Tibial nerve (tissue), 4 donors: ENCODE measurements around the gene TRAPPC2L.

Experiments
- CTCF ChIP-seq, 5 experiments: fragments of 200-600 bp in 3 of 5; fragments of 450-650 bp in 2 of 5; sonication (generic) in 3 of 5; IDR thresholded peaks; one replicate each; pipeline ENCODE4 v1.5.1; 2016 to 2019; ENCODE audit warnings: antibody characterized with exemption in 5 of 5, mild to moderate bottlenecking in 3 of 5, moderate library complexity in 2 of 5
- EP300 ChIP-seq, 2 donors: sonication (generic); formaldehyde crosslinking; IDR thresholded peaks; one replicate each; pipeline ENCODE4 v1.6.1; 2017; ENCODE audit warnings: antibody characterized with exemption in 2 of 2, mild to moderate bottlenecking in 1 of 2
- POLR2A ChIP-seq, 2 donors: fragments of 450-650 bp; IDR thresholded peaks; one replicate each; pipeline ENCODE4 v1.6.1; 2017; ENCODE audit warnings: antibody characterized with exemption in 2 of 2, mild to moderate bottlenecking in 2 of 2, moderate library complexity in 2 of 2

DNA sequence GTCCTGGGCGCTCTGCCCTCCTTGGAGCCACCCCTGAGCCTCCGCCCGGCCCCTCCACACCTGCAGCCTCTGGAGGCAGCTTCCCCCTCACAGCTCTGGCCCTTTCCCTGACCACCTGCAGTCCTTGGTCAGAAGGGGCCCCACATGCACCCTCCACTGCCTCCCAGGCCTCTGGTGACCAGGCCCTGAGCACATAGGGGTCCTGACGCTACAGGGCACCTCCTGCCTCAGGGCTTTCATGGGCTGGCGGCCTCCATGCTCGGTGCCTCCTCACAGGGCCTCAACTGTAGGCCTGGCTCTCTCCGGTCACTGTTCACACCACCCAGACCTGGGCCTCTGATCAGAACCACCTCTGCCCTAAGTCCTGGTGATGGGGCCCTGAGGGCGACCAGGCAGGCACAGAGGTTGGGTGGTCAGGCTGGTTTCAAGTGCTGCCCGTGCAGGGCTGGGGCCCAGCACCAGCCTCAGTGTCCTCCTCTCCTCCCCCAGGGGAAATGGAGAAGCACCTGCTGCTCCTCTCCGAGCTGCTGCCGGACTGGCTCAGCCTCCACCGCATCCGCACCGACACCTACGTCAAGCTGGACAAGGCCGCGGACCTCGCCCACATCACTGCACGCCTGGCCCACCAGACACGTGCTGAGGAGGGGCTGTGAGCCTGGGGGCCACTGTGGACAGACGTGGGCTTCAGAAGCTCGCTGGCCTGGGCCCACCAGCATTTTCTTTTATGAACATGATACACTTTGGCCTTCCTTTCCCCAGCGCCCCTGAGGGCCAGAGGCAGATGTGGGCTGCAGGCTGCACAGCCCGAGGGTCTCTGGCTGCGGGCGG is 49.1 kb upstream of the TRAPPC2L start:
- no peak for TF ChIP-seq CTCF (IDR thresholded peaks at IDR 0.05)
- no peak for TF ChIP-seq EP300 (IDR thresholded peaks at IDR 0.05)
- no peak for TF ChIP-seq POLR2A (IDR thresholded peaks at IDR 0.05)
